NK-92 (cell line): ENCODE results near the gene RBBP8.

Experiments used
- DNase-seq: peaks from one replicate; lab custom pipeline; 2025; ENCODE audit not compliant: unreplicated experiment; lab: John Stamatoyannopoulos, UW

RBBP8 gene

DNA sequence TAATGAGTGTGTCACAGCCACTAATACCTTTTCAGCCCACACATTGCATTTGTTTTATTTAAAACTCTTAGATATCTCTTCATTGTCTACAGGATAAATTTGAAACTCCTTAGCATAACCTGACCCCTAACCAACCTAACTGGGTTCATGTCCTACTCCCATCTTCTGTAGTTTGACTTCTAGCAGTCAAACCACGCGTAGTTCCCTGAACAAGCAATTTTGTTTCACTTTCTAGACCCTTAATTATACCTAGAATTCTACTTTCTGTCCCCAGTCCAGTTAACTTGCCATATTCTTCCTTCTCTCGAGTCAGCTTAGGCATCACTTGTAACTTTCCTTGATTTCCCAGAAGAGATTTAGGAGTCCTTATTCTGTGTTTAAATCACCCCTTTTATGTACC, 55.1 kb downstream of the RBBP8 start:
- DNase-seq, result no peak

DNA sequence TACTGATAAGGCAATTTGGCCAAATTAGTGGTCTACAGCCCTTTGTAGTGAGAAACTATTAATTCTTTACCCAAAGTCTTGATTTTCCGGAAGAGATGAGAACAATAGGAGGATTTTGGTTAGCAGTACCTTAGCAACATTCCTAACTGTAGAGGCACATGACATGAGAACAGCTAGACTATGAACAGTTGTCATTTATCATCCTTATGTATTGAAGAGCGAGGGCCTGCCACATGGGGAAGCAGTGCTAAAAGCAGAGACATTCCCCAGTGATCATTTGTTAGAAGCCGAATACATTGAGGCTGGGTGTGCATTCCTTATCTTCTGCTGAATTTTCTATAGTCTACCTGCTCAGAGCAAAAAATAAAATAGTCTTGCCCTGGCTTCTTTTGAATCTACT, 65.2 kb downstream of the RBBP8 start:
- no peak for DNase-seq

DNA sequence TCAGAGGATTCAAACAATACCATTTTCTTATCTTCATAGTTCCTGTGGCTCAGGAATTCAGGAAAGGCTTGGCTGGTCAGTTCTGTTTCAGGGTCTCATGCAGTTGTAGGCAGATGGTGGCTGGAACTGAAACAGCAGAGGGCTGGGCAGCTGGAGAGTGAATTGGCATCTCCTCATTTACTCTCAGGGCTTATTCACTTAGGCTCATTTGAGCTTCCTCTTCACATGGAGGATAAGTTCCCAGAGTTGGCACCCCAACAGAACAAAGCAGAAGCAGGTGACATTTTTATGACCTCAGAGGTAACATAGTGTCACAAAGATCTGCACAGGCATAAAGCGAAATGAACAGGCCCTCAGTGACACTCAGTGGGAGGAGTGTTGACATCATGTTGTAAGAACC, 66.1 kb downstream of the RBBP8 start:
- DNase-seq, result no peak

DNA sequence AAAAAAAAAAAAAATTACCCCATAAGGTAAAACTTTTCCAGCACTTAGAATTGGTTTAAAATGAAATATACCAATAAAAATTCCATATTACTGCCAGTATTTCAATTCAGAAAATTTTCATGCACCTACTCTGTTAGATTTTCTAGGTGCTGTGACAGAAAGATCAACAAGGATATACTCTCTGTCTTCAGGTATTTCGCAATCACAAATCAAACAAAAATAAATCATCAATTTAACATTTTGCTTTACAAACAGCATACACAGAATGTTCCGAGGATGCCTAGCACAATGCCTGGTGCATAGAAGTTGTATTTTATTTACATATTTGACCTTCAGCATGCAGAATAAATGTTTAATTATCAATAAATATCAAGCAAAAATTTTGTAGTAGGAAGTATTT, 66.5 kb downstream of the RBBP8 start:
- DNase-seq, result no peak

DNA sequence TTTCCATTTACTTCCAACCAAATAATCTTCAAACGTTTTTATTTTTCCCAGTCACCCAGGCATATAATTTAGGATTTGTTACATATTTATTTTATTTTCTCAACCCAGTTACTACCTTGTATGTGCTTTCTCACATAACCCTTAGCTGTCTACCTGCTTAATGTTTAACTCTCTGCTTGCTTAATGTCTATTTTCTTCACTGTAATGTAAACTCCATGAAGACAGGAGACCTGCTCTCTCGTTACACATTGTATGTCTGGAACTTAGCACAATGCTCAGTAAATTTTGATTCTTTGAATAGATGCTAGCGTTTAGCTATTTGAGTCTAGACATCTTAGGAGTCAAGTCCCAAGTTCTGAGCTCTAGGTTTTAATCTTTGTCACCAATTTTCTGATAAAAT, 70.2 kb downstream of the RBBP8 start:
- DNase-seq, result no peak

DNA sequence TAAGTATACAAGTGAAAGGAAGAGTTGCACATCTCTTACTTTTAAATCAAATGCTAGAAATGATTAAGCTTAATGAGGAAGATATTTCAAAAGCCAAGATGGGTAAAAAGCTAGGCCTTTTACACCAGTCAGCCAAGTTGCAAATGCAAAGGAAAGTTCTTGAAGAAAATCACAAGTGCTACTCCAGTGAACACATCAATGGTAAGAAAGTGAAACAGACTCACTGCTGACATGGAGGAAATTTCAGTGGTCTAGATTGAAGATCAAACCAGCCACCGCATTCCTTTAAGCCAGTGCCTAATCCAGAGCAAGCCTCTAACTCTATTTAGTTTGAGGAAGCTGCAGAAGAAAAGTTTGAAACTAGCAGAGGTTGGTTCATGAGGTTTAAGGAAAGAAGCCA, 79.1 kb downstream of the RBBP8 start:
- no peak for DNase-seq

DNA sequence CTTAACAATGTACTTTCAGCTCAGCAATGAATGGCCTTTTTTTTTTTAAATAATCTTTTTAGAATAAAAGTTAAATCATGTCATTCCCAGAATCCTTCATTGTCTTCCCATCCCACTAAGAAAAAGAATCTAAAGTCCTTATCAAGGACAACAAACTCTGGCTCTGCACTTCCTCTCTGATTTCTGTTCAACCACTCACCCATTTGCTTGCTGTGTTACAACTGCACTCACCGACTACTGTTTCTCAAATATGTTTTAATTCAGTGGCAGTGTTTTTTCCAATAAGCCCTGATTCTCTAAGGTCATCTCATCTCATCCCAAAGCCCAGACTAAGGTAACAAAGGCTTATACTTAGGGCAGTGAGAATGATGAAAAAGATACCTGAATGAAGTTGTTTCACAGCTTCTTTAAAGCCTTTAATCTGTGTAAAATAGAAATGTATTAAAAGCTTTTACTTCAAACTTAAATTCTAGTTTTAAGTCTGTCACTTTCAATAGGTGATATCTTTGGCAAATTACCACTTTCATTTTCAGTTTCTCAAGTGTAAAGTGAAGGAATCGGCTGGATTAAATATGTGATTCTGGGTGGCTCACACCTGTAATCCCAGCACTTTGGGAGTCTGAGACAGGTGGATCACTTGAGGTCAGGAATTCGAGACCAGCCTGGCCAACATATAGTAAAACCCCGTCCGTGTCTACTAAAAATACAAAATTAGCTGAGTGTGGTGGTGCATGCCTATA, 87.6 kb downstream of the RBBP8 start:
- DNase-seq, result no peak

DNA sequence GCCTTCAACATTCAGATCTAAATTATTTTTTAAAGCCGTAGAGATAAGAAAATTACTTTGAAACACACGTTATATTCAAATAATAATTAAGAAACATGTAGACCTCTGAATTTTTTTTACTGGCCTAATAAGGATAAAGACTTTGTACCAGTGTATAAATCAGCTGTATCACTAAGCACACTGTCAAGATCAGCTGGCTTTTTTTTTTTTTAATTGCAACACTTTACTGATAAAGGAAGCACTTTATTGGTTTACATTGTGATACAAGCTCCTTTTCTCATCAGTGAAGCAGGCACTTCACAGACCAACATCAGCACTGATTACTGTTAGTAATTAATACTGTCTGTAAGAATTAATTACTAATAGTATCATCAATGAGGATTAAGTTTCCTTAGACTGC, 88.5 kb downstream of the RBBP8 start:
- no peak for DNase-seq

DNA sequence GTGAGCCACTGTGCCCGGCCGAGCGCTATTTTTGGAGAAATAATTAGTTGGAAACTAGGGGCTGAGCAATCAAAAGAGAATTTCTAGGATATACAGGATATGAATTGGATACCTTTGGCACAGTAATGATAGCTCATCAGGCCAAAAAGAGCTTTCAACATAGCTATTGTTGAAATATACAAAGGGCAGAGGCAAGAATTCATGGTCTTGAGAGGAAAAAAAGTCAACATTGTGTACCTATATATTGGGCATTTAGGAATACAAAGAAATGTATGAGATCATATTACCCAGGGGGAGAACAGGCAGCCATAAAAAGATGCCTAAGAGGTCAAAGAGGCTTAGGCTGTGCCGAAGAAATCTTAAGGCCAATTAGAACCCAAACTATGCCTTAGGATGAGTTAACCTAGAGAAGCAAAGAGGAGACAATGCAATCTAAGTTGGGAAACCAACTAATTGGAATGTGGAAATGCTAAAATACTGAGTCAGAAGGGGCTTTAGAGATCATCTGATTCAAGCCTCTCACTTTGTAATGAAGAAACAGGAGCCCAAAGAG, 99.0 kb downstream of the RBBP8 start:
- DNase-seq, result no peak

DNA sequence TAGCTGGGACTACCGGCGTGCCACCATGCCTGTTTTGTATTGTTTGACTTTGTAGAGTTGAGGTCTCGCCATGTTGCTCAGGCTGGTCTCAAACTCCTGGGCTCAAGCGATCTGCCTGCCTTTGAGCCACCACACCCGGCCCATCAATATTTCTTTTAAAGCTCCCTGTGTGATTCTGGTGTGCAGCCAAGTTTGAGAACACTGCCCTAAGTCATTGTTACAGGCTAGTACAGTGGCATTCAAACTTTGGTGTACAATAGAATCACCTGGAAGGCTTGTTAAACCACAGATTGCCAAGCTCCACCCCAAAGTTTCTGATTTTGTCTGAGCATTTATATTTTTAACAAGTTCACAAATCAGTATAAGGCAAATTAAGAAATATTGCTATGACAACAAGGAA, 99.9 kb downstream of the RBBP8 start:
- no peak for DNase-seq

DNA sequence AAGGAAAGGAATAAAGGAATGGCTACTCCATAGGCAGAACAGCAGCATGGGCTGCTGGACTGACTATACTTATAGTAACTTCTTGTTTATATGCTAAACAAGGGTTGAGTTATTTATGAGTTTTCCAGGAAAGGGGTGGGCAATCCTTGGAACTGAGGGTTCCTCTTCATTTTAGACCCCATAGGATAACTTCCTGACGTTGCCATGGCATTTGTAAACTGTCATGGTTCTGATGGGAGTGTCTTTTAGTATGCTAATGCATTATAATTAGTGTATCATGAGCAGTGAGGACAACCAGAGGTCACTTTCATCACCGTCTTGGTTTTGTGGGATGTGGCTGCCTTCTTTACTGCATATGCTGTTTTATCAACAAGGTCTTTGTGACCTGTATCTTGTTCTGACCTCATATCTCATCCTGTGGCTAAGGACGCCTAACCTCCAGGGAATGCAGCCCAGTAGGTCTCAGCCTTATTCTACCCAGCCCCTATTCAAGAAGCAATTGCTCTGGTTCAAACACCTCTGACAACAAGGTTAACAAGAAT, 103.6 kb downstream of the RBBP8 start:
- DNase-seq, result no peak

DNA sequence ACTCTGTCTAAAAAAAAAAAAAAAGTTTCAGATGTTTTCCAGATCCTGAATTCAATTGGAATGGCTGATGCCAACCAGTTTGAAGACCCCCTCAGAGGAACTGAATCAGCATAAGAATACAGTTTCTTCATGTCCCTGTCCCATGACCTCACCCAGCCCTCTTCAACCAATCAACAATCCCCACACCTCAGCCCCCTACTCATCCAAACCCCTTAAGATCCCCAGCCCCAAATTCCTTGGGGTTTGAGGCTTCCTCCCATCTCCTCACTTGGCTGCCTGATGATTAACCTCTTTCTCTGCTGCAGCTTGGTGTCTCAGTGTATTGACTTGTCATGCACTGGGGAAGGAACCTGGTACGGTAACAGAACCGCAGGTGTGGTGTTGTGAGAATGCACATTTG, 104.5 kb downstream of the RBBP8 start:
- no peak for DNase-seq

DNA sequence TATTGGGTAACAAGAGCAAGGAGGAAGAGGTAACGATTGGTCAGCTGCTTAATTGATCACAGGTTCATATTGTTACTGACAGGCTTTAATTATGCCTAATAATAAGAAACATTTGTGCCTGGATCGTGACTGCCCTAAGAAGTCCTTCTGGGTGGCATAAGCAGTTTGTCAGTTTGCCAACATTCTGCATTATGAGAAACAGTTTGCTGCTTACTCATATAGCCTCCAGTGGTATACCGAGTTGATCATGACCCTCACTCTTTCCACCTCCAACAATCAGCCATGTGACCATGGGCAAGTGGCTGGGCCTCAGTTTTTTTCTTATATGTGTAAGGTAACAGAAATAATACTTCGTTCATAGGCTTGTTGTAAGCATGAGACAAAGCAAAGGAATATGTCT, 105.6 kb downstream of the RBBP8 start:
- DNase-seq, result no peak

DNA sequence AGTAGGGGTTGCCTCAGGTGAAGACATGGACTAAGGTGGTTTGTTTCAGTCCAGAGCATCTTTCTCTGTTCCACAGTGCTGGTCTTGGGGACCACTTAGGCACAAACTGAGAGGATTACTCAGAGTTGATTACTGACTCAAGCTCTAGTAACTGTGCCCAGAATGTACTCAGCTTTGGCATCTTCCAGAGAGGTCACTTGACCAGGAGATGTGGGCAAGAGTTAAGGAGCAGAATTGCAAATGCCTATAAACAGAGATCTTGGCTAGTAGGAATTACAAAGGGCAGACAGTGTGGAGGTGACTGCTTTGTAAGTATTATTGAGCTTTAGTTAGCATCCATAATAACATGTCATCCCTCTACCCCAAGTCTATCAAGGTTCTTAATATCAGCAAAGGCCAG, 109.0 kb downstream of the RBBP8 start:
- DNase-seq, result no peak

DNA sequence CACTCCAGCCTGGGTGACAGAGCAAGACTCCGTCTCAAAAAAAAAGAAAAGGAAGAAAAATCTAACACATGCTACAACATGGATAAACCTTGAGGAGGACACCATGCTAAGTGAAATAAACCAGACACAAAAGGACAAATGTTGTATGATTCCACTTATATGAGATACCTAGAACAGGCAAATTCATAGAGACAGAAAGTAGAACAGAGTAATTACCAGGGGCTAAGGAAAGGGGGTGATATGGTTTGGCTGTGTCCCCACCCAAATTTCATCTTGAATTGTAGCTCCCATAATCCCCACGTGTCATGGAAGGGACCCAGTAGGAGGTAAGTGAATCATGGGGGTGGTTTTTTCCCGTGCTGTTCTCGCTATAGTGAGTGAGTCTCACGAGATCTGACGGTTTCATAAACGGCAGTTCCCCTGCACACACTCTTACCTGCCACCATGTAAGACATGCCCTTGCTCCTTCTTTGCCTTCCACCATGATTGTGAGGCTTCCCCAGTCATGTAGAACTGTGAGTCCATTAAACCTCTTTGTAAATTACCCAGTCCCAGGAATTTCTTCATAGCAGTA, 110.8 kb downstream of the RBBP8 start:
- DNase-seq, result no peak

DNA sequence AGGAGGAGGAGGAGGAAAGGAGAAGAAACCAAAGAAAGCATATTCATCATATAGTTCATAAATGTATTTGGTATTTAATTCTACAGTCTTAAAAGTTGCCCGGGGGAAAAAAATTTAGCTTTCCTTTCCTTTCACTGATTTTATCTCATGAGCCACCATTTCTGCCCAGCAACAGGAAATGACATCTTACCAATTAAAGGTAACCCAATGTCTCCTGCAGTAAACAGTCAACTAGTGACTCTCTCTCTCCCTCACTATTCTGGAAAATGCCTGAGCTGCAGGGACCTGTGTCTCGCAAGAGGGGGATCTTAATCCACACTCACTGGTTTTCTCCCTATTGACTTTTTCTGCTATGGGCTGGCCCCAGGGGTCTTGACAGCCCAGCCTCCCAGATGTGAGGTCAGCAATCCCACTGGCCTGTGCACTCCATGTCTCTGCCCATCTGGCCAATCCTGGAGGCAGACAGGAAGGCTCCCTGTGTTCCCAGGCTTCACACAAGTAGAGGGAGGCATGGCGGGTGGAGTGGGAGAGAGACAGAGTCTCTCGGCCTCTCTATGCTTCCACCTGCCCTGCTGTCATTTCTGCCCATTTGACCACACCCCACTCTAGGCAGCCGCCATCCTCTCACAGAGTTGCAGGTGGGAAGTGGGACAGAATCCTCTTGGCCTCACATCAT, 116.7 kb downstream of the RBBP8 start:
- no peak for DNase-seq

DNA sequence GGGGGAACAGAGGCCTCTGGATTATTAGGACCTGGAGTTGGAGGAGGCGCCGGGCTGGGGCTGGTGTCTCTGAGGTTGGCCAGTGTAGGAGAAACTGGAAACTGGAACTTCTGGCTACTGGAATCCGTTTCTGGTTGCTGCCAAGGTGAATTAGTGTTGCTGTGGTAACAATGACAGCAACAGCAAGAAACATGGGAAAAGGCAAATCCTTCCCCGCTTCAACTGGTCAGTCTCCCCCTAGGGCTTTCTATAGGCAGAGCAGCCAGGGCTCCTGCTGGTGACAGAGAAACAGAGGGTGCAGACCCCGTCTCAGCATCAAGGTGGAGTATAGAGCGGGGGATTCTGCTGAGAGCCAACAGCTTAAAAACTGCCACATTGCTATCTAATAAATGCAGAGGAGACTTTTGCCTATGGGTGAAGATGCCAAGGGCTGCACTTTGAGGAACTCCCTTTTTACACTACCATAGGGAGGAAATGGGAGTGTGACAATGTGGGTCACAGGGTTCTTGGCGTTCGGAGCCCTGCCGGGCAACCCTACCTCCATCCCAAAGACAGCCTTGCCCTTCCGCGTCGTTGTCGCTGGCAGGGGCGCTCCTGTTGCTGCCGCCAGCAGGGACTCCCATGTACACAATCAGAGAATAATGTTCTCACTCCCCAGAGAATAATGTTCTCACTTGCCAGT, 120.8 kb downstream of the RBBP8 start:
- DNase-seq, result no peak

DNA sequence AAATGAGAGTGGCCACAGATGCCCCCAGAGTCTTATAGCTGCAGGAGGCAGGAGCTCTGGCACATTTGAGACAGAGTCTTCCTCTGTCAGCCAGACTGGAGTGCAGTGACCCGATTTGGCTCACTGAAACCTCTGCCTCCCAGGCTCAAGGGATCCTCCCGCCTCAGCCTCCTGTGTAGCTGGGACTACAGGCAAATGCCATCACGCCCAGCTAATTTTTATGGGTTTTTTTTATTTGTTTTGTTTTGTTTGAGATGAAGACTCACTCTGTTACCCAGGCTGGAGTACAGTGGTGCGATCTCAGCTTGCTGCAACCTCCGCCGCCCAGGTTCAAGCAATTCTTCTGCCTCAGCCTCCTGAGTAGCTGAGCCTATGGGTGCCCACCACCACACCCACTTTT, 121.4 kb downstream of the RBBP8 start:
- no peak for DNase-seq

DNA sequence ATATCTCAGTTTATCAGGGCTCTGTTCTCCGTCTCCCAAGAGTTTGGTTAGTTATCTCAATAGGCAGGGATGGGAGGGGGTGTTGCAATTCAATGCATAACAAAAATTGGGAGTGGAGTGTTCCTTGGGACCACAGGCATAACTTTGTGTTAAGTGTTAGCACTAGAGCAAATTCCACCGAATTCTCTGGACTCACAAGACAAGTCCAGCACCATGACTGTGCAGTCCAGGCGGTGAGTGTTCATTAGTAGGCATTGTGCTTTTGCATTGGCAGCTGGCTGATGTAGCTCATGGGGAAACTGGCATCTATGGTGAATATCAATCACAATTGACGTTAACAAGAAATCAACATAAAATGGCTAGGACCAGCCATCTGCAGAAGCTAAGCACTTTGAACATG, 123.2 kb downstream of the RBBP8 start:
- DNase-seq, result no peak

DNA sequence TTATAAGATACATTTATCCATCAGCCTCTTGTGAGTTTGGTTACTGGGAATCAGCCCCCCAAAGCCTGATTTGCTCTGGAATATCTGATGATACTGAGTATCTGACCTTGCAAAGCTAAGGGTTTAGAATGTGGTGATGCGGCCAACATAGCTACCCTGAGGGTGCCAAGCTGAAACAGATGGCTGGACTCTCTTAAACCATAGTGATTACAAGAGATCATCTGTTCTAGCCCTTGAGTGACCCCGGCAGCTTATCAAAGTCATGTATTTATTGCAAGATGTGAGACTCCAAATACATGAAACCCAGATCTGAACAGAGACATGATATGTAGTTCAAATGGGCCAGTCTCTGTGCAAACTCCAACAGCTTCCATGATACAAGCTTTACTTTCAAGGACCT, 124.0 kb downstream of the RBBP8 start:
- no peak for DNase-seq

DNA sequence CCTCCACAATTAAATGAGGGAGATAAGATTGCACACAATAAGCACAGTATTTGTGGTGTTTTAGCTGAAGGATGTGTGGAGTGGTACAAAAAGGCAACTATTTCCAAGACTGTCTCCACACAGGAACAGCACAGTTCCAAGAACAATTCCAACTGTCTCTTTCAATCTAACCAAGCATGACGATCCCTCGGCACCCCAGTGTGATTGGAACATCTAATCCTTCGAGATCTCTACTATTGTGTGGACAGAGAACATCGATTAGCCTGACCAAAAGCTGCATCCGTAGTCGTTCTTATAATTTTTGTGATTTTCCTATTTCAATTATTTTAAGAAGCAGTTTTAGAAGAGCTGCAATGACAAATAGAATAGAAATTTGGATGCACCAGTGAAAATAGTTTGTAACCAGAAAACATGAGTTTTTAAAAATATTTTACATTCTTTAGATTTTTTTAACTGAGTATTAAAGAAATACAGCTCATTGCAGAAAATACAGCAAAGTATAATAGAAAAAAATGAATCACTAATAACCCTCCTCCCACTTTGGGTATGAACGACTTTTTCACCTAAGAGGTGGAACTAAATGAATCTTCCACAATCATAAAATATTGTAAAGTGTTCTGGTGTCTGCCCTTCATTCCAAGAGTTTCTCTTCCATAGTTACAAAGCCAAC, 125.8 kb downstream of the RBBP8 start:
- no peak for DNase-seq
